Breast epithelium (tissue), 4 donors: ENCODE results near the gene LIMCH1. TPM values are rescaled to one million over a fixed set of nuclear protein-coding genes. Genes with fewer than 3 reads are reported as not detected.
"Not testable (repeated sequence)": the region's sequence is repeated elsewhere in the genome, so short reads cannot be mapped to it uniquely, and the experiment has no call there.

Source experiments
- DNase-seq, 2 donors: peaks; one replicate each; pipeline ENCODE4 v3.0.0-alpha.2; 2019; ENCODE audit warnings: low spot score in 2 of 2
- H3K27ac ChIP-seq, 2 donors: fragments of 200-600 bp; sonication (generic) in 1 of 2; one replicate each; pipeline ENCODE4 v1.5.1; 2016 to 2019; ENCODE audit warnings: mild to moderate bottlenecking in 1 of 2
- H3K27me3 ChIP-seq, 2 donors: fragments of 200-600 bp; sonication (generic) in 1 of 2; one replicate each; pipeline versions ENCODE4 v1.5.1 to v1.6.0; 2017 to 2019; ENCODE audit warnings: control low read depth in 1 of 2, mild to moderate bottlenecking in 1 of 2
- H3K36me3 ChIP-seq: fragments of 200-600 bp; one replicate; pipeline ENCODE4 v1.5.1; 2019
- H3K4me1 ChIP-seq, 2 donors: fragments of 200-600 bp; sonication (generic); one replicate each; pipeline ENCODE4 v1.5.1; 2016 to 2019; ENCODE audit warnings: control low read depth in 1 of 2
- H3K4me3 ChIP-seq, 3 donors: fragments of 200-600 bp; sonication (generic); 1 replicate in 2 of 3; 2 replicates in 1 of 3; pipeline ENCODE4 v1.5.1; 2016 to 2019; ENCODE audit warnings: mild to moderate bottlenecking in 3 of 3, moderate library complexity in 2 of 3
- H3K9me3 ChIP-seq, 2 donors: fragments of 200-600 bp; sonication (generic) in 1 of 2; one replicate each; pipeline ENCODE4 v1.5.1; 2016 to 2019; ENCODE audit warnings: control low read depth in 1 of 2
- CTCF ChIP-seq, 3 donors: fragments of 450-650 bp; IDR thresholded peaks; one replicate each; pipeline ENCODE4 v1.5.1; 2016 to 2017; ENCODE audit warnings: antibody characterized with exemption in 3 of 3, mild to moderate bottlenecking in 3 of 3, moderate library complexity in 3 of 3
- POLR2A ChIP-seq: fragments of 450-650 bp; IDR thresholded peaks from one replicate; pipeline ENCODE4 v1.6.1; 2016; ENCODE audit warnings: antibody characterized with exemption, mild to moderate bottlenecking, moderate library complexity
- POLR2AphosphoS5 ChIP-seq, 3 donors: sonication (generic); formaldehyde crosslinking; IDR thresholded peaks; one replicate each; pipeline ENCODE4 v1.6.1; 2017; ENCODE audit warnings: antibody characterized with exemption in 3 of 3
- intact Hi-C: fragments of 100-400 bp; cut with DNase I; formaldehyde crosslinking; loops from one replicate; pipeline ENCODE4 v1.15.1; 2023; ENCODE audit warnings: low total_unique reads
- total RNA-seq, 3 donors: library from RNA; depleted of rRNA; stranded (reverse); fragments of >200 nt; gene quantifications; one replicate each; pipeline ENCODE4 v1.1.0, GENCODE V29; 2016

LIMCH1 gene
- total RNA-seq, 3 donors from 2014 or later: 34.6 to 72.2 (median 71.8) TPM

- TF ChIP-seq POLR2AphosphoS5 (IDR thresholded peaks at IDR 0.05): no peak
- no peak for TF ChIP-seq CTCF (IDR thresholded peaks at IDR 0.05)
- no peak for TF ChIP-seq POLR2A
These were observed 107.9 kb downstream of the LIMCH1 start for GRCh38 chr4:41645728-41646390.

GRCh38 chr4:41646862-41647261 lies 108.9 kb downstream of the LIMCH1 start:
- Histone ChIP-seq H3K27ac (no peak overlapping the region), H3K4me3 (no peak overlapping the region), H3K9me3 (no peaks in the 10 kb centered on the region), H3K36me3 (no peaks in the 10 kb centered on the region), H3K27me3 (no peaks in the 10 kb centered on the region), H3K4me1 (no peaks in the 10 kb centered on the region)
- intact Hi-C loops: loop anchor here (10.0 kb wide), 1 partner anchor 362 kb away; no protein-coding TSS in a partner anchor
- TF ChIP-seq CTCF (IDR thresholded peaks at IDR 0.05) (no peak), POLR2AphosphoS5 (IDR thresholded peaks at IDR 0.05) (no peak), POLR2A (no peak)
- no peak for DNase-seq

More at GRCh38 chr4:41645728-41646390, 107.9 kb downstream of the LIMCH1 start:
- no peaks in the 10 kb centered on the region for H3K27me3 ChIP-seq
- H3K27ac ChIP-seq: no peak overlapping the region
- DNase-seq: no peak
- H3K4me1 ChIP-seq: no peaks in the 10 kb centered on the region
- H3K9me3 ChIP-seq: no peaks in the 10 kb centered on the region
- no peak overlapping the region for H3K4me3 ChIP-seq
- intact Hi-C loops: loop anchor here (10.0 kb wide), 1 partner anchor 361 kb away; no protein-coding TSS in a partner anchor
- no peaks in the 10 kb centered on the region for H3K36me3 ChIP-seq

- no peaks in the 10 kb centered on the region for H3K4me1 ChIP-seq
- intact Hi-C loops: loop anchor here (10.0 kb wide), 1 partner anchor 363 kb away; no protein-coding TSS in a partner anchor
These were observed 109.4 kb downstream of the LIMCH1 start for GRCh38 chr4:41647383-41647782.

GRCh38 chr4:41651150-41651549 lies 113.2 kb downstream of the LIMCH1 start:
- DNase-seq, intact Hi-C loops, H3K9me3 ChIP-seq, H3K27me3 ChIP-seq, H3K4me3 ChIP-seq, H3K27ac ChIP-seq, H3K36me3 ChIP-seq, H3K4me1 ChIP-seq: not testable (repeated sequence)

More at GRCh38 chr4:41647383-41647782, 109.4 kb downstream of the LIMCH1 start:
- no peaks in the 10 kb centered on the region for H3K27me3 ChIP-seq
- DNase-seq: no peak
- TF ChIP-seq POLR2AphosphoS5 (IDR thresholded peaks at IDR 0.05) (no peak), CTCF (IDR thresholded peaks at IDR 0.05) (no peak), POLR2A (no peak)
- H3K27ac ChIP-seq: no peak overlapping the region
- H3K9me3 ChIP-seq: no peaks in the 10 kb centered on the region
- H3K4me3 ChIP-seq: no peak overlapping the region
- H3K36me3 ChIP-seq: no peaks in the 10 kb centered on the region

- TF ChIP-seq CTCF (IDR thresholded peaks at IDR 0.05) (no peak), POLR2AphosphoS5 (IDR thresholded peaks at IDR 0.05) (no peak), POLR2A (no peak)
- intact Hi-C loops: no loop called here
These were observed 115.0 kb downstream of the LIMCH1 start for GRCh38 chr4:41652971-41653370.

More at GRCh38 chr4:41652971-41653370, 115.0 kb downstream of the LIMCH1 start:
- Histone ChIP-seq H3K27ac (no peak overlapping the region), H3K9me3 (no peaks in the 10 kb centered on the region), H3K27me3 (no peaks in the 10 kb centered on the region), H3K36me3 (no peaks in the 10 kb centered on the region), H3K4me3 (no peak overlapping the region), H3K4me1 (no peaks in the 10 kb centered on the region)
- no peak for DNase-seq
